Measurements from ENCODE around the gene ILKAP. TPM values are rescaled to one million over a fixed set of nuclear protein-coding genes. Genes with fewer than 3 reads are reported as not detected.
A peak's percentile ranks its signal among the peaks of the same experiment; 100 is the strongest.

The ILKAP gene
- total RNA-seq, 1 experiment from 2014 or later = 31.6 TPM

- BruUV-seq (replicated peaks) = no TSS peak
- Histone ChIP-seq H3K9me3 (no peaks in the 10 kb centered on the region), H3K27me3 (replicated peaks; ENCODE audit: control insufficient read depth, insufficient read depth, low read length) (no peaks in the 10 kb centered on the region), H3K36me3 (ENCODE audit: control insufficient read depth, insufficient read depth, low read length) (no peaks in the 10 kb centered on the region), H3K4me1 (no peaks in the 10 kb centered on the region), H3K4me3 (ENCODE audit: low read depth, low read length) (peak overlapping the region; percentile 29)
- TF ChIP-seq CTCF (IDR thresholded peaks at IDR 0.05; ENCODE audit: insufficient read depth in 1 of 2, low read depth in 1 of 2, low read length in 1 of 2, severe bottlenecking in 1 of 2, unreplicated experiment in 1 of 2) = no peak
- Mint-ChIP-seq H3K9me3 (ENCODE audit: unreplicated experiment) (no peaks in the 10 kb centered on the region), H3K4me3 (ENCODE audit: unreplicated experiment) (peak overlapping the region; percentile 64), H3K27ac (ENCODE audit: unreplicated experiment) (no peak overlapping the region), H3K27me3 (ENCODE audit: insufficient read depth, unreplicated experiment) (no peaks in the 10 kb centered on the region), H3K36me3 (ENCODE audit: insufficient read depth, unreplicated experiment) (peaks cover 3% of the 10 kb centered on the region), H3K4me1 (ENCODE audit: low read depth, unreplicated experiment) (no peaks in the 10 kb centered on the region)
- ChIA-PET POLR2A (no interaction called here), CTCF (interaction anchor here (0.6 kb wide), 1 partner anchor 115 kb away, joined by 3 read pairs; no protein-coding TSS in a partner anchor)
- intact Hi-C loops (cut with micrococcal nuclease; ENCODE audit: unreplicated experiment) = loop anchor here (10.0 kb wide), 1 partner anchor 304 kb away; the partner anchor contains the start of gene RAMP1
- DNase-seq = peak in 1 of 2 experiments; percentile 16
These were observed 44.4 kb downstream of the ILKAP start for GRCh38 chr2:238159071-238159539.

- intact Hi-C loops (cut with micrococcal nuclease; ENCODE audit: unreplicated experiment) = loop anchor here (10.0 kb wide), 1 partner anchor 304 kb away; the partner anchor contains the start of gene RAMP1
- POLR2A ChIA-PET = no interaction called here
- H3K4me1 ChIP-seq = no peaks in the 10 kb centered on the region
- peak within 1 kb of the TSS; percentile 29 for H3K4me3 ChIP-seq (ENCODE audit: low read depth, low read length)
- no peaks in the 10 kb centered on the region for H3K27me3 Mint-ChIP-seq (ENCODE audit: insufficient read depth, unreplicated experiment)
- no peaks in the 10 kb centered on the region for H3K36me3 ChIP-seq (ENCODE audit: control insufficient read depth, insufficient read depth, low read length)
- H3K4me3 Mint-ChIP-seq (ENCODE audit: unreplicated experiment) = peak within 1 kb of the TSS; percentile 64
- H3K36me3 Mint-ChIP-seq (ENCODE audit: insufficient read depth, unreplicated experiment) = peaks cover 4% of the 10 kb centered on the region
- H3K4me1 Mint-ChIP-seq (ENCODE audit: low read depth, unreplicated experiment) = no peaks in the 10 kb centered on the region
- DNase-seq = peak in 1 of 2 experiments; percentile 73
- no peaks in the 10 kb centered on the region for H3K9me3 ChIP-seq
- no peaks in the 10 kb centered on the region for H3K27me3 ChIP-seq (replicated peaks; ENCODE audit: control insufficient read depth, insufficient read depth, low read length)
- TF ChIP-seq CTCF (IDR thresholded peaks at IDR 0.05; ENCODE audit: insufficient read depth in 1 of 2, low read depth in 1 of 2, low read length in 1 of 2, severe bottlenecking in 1 of 2, unreplicated experiment in 1 of 2) = peak; percentile 21 to 45
- no peaks in the 10 kb centered on the region for H3K9me3 Mint-ChIP-seq (ENCODE audit: unreplicated experiment)
- no peak within 1 kb of the TSS for H3K27ac Mint-ChIP-seq (ENCODE audit: unreplicated experiment)
- no TSS peak for BruUV-seq (replicated peaks)
- CTCF ChIA-PET = interaction anchor here (0.6 kb wide), 1 partner anchor 115 kb away, joined by 3 read pairs; no protein-coding TSS in a partner anchor
These were observed 44.9 kb downstream of the ILKAP start, which contains the start of gene ERFE for GRCh38 chr2:238158509-238159070. Gene ERFE, plus strand, starts transcription at chr2:238158970. Its CDS starts 38 bp downstream, at chr2:238159008.

GRCh38 chr2:238158018-238158508, 45.4 kb downstream of the ILKAP start:
- intact Hi-C loops (cut with micrococcal nuclease; ENCODE audit: unreplicated experiment) = loop anchor here (10.0 kb wide), 1 partner anchor 303 kb away; the partner anchor contains the start of gene RAMP1
- Mint-ChIP-seq H3K27me3 (ENCODE audit: insufficient read depth, unreplicated experiment) (no peaks in the 10 kb centered on the region), H3K4me1 (ENCODE audit: low read depth, unreplicated experiment) (no peaks in the 10 kb centered on the region), H3K9me3 (ENCODE audit: unreplicated experiment) (no peaks in the 10 kb centered on the region), H3K27ac (ENCODE audit: unreplicated experiment) (no peak overlapping the region), H3K36me3 (ENCODE audit: insufficient read depth, unreplicated experiment) (peaks cover 4% of the 10 kb centered on the region), H3K4me3 (ENCODE audit: unreplicated experiment) (no peak overlapping the region)
- ChIA-PET CTCF (no interaction called here), POLR2A (no interaction called here)
- Histone ChIP-seq H3K27me3 (replicated peaks; ENCODE audit: control insufficient read depth, insufficient read depth, low read length) (no peaks in the 10 kb centered on the region), H3K4me3 (ENCODE audit: low read depth, low read length) (no peak overlapping the region), H3K4me1 (no peaks in the 10 kb centered on the region), H3K9me3 (no peaks in the 10 kb centered on the region), H3K36me3 (ENCODE audit: control insufficient read depth, insufficient read depth, low read length) (no peaks in the 10 kb centered on the region)
- no peak for TF ChIP-seq CTCF (IDR thresholded peaks at IDR 0.05; ENCODE audit: insufficient read depth in 1 of 2, low read depth in 1 of 2, low read length in 1 of 2, severe bottlenecking in 1 of 2, unreplicated experiment in 1 of 2)
- peak in 1 of 2 experiments; percentile 19 for DNase-seq
- no TSS peak for BruUV-seq (replicated peaks)
